ENCODE measurements around the gene MRTFA. TPM values are rescaled to one million over a fixed set of nuclear protein-coding genes. Genes with fewer than 3 reads are reported as not detected.
"Not testable (repeated sequence)": the region's sequence is repeated elsewhere in the genome, so short reads cannot be mapped to it uniquely, and the experiment has no call there.

Gene MRTFA
- total RNA-seq, 2 donors from 2014 or later = 71.8 to 129 TPM

DNA sequence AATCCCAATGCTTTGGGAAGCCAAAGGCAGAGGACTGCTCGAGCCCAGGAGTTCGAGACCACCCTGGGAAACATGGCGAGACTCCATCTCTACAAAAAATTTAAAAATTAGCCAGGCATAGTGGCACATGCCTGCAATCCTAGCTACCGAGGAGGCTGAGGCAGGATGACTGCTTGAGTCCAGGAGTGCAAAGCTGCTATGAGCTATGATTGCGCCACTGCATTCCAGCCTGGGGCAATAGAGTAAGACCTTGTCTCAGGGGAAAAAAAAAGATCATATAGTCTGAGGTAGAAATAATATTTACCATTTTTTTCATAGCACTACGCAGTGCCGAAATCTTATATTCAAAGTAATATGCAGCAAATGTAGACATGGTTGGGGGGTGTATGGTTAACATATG is 47.8 kb downstream of the MRTFA start:
- Histone ChIP-seq H3K27ac (no peak overlapping the region), H3K9me3 (no peaks in the 10 kb centered on the region), H3K4me1 (ENCODE audit: control insufficient read depth in 1 of 2, low read depth in 2 of 2) (peaks cover 3 to 4% of the 10 kb centered on the region in 2 donors), H3K36me3 (peaks cover 4% of the 10 kb centered on the region), H3K27me3 (replicated peaks; ENCODE audit: insufficient read depth) (no peaks in the 10 kb centered on the region), H3K4me3 (no peak overlapping the region)
- no peak for DNase-seq (ENCODE audit: low spot score)
- TF ChIP-seq, protein P1, sequence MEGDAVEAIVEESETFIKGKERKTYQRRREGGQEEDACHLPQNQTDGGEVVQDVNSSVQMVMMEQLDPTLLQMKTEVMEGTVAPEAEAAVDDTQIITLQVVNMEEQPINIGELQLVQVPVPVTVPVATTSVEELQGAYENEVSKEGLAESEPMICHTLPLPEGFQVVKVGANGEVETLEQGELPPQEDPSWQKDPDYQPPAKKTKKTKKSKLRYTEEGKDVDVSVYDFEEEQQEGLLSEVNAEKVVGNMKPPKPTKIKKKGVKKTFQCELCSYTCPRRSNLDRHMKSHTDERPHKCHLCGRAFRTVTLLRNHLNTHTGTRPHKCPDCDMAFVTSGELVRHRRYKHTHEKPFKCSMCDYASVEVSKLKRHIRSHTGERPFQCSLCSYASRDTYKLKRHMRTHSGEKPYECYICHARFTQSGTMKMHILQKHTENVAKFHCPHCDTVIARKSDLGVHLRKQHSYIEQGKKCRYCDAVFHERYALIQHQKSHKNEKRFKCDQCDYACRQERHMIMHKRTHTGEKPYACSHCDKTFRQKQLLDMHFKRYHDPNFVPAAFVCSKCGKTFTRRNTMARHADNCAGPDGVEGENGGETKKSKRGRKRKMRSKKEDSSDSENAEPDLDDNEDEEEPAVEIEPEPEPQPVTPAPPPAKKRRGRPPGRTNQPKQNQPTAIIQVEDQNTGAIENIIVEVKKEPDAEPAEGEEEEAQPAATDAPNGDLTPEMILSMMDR (IDR thresholded peaks at IDR 0.05) = no peak
- no peak for ATAC-seq (ENCODE audit: insufficient number of reproducible peaks, low FRiP score, low read depth)

DNA sequence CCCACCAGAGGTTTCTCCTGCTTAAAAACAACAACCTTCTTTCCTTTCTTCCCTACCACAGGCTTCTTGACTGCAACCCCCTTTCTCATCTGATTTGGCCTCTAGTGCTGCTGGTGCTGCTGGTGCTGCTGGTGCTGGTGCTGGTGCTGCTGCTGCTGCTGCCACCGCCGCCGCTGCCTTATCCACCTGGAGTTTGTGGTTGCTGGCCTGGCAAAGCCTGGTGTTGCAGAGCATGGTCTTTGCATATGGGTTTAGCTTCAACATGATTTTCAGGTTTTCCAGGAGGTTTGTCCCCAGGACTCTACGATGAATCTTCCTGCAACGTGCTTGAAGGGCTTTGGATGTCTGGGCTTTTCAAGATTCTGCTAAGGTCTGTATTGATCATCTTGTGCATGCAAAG is 49.7 kb downstream of the MRTFA start:
- ATAC-seq (ENCODE audit: insufficient number of reproducible peaks, low FRiP score, low read depth) = no peak
- no peaks in the 10 kb centered on the region for H3K27me3 ChIP-seq (replicated peaks; ENCODE audit: insufficient read depth)
- H3K36me3 ChIP-seq = peaks cover 4% of the 10 kb centered on the region
- TF ChIP-seq, protein P1 (IDR thresholded peaks at IDR 0.05) = no peak
- no peak overlapping the region for H3K27ac ChIP-seq
- H3K9me3 ChIP-seq = no peaks in the 10 kb centered on the region
- H3K4me1 ChIP-seq (ENCODE audit: control insufficient read depth in 1 of 2, low read depth in 2 of 2) = peaks cover 0 to 4% of the 10 kb centered on the region in 2 donors
- H3K4me3 ChIP-seq = no peak overlapping the region
- DNase-seq (ENCODE audit: low spot score) = no peak

DNA sequence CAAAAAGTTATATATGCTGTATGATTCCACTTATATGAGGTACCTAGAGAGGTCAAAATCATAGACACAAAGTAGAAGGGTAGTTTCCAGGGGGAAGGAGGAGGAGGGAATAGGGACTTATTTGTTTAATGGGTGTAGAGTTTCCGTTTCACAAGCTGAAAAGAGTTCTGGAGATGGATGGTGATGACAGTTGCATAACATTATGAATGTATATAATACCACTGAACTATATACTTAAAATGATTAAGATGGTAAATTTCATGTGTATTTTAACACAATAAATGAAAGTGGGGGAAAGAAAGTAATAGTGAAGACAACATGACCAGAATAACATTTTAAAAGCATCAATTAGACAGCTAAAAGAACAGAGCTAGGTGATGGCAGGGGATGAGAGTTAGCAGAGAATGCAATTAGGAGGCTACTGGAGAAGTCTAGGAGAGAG is 51.2 kb downstream of the MRTFA start:
- H3K27ac ChIP-seq = no peak overlapping the region
- no peaks in the 10 kb centered on the region for H3K9me3 ChIP-seq
- TF ChIP-seq, protein P1 (IDR thresholded peaks at IDR 0.05) = no peak
- no peaks in the 10 kb centered on the region for H3K27me3 ChIP-seq (replicated peaks; ENCODE audit: insufficient read depth)
- H3K4me3 ChIP-seq = no peak overlapping the region
- H3K36me3 ChIP-seq = peaks cover 4% of the 10 kb centered on the region
- ATAC-seq (ENCODE audit: insufficient number of reproducible peaks, low FRiP score, low read depth) (no peak), DNase-seq (ENCODE audit: low spot score) (no peak)
- H3K4me1 ChIP-seq (ENCODE audit: control insufficient read depth in 1 of 2, low read depth in 2 of 2) = peaks cover 0 to 4% of the 10 kb centered on the region in 2 donors

DNA sequence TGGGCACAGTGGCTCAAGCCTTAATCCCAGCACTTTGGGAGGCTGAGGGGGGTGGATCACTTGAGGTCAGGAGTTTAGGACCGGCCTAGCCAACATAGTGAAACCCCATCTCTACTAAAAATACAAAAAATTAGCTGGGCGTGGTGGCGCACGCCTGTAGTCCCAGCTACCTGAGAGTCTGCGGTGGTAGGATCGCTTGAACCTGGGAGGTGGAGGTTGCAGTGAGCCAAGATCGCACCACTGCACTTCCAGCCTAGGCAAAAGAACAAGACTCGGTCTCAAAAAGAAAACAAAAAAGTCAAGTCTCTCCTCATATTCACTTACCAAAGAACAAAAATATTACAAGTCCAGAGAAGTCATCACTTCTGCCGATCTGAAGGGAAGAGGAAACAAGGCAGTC is 51.8 kb downstream of the MRTFA start:
- not testable (repeated sequence) for H3K4me3 ChIP-seq; H3K36me3 ChIP-seq; H3K9me3 ChIP-seq; H3K27me3 ChIP-seq (replicated peaks; ENCODE audit: insufficient read depth); ATAC-seq (ENCODE audit: insufficient number of reproducible peaks, low FRiP score, low read depth); H3K27ac ChIP-seq; DNase-seq (ENCODE audit: low spot score); H3K4me1 ChIP-seq (ENCODE audit: control insufficient read depth in 1 of 2, low read depth in 2 of 2)

DNA sequence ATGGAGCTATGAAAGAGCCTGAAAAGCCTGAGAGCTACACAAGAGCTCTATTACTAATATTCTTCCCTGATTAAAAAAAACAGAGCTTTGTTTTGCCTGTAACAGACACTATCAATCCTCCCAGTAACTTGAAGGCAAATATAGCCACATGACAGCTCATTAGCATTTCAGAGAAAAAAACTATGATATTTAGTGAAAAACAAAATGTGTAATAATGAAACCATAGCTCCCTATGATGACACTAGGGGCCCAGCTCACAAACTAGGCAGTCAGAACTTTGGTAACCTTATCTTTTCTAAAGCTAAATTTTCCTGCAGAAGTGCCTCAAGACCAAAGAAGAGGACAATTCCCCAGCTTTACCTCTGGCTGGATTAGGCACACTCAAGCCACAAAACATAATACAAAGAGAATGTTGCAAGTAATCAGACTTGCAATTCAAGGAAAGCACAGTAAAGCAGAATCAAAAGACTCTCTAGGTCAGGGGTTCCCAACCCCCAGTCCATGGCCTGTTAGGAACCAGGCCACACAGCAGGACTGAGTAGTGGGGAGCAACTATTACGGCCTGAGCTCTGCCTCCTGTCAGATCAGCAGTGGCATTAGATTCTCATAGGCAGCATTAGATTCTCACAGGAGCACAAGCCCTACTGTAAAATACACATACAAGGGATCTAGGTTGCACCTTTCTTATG is 53.3 kb downstream of the MRTFA start:
- no peak for DNase-seq (ENCODE audit: low spot score)
- TF ChIP-seq, protein P1 (IDR thresholded peaks at IDR 0.05) = no peak
- Histone ChIP-seq H3K9me3 (no peaks in the 10 kb centered on the region), H3K4me3 (no peak overlapping the region), H3K27ac (no peak overlapping the region), H3K36me3 (peaks cover 4% of the 10 kb centered on the region), H3K27me3 (replicated peaks; ENCODE audit: insufficient read depth) (no peaks in the 10 kb centered on the region), H3K4me1 (ENCODE audit: control insufficient read depth in 1 of 2, low read depth in 2 of 2) (peaks cover 0 to 4% of the 10 kb centered on the region in 2 donors)
- no peak for ATAC-seq (ENCODE audit: insufficient number of reproducible peaks, low FRiP score, low read depth)

DNA sequence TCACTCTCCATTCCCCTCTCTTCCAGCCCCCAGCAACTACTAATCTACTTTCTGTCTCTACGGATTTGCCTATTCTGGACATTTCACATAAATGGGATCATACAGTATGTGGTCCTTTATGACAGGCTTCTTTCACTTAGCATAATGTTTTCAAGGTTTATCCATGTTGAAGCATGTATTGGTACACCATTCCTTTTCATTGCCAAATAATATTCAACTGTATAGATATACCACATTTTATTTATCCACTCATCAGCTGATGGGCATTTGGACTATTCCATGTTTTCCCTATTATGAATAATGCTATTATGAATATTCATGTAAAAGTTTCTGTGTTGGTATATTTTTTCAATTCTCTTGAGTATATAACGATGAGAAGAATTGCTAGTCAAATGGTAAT is 54.5 kb downstream of the MRTFA start:
- Histone ChIP-seq H3K27me3 (replicated peaks; ENCODE audit: insufficient read depth) (no peaks in the 10 kb centered on the region), H3K4me3 (no peak overlapping the region), H3K36me3 (peaks cover 4% of the 10 kb centered on the region), H3K27ac (no peak overlapping the region), H3K9me3 (no peaks in the 10 kb centered on the region), H3K4me1 (ENCODE audit: control insufficient read depth in 1 of 2, low read depth in 2 of 2) (peaks cover 0 to 4% of the 10 kb centered on the region in 2 donors)
- DNase-seq (ENCODE audit: low spot score) = no peak
- TF ChIP-seq, protein P1 (IDR thresholded peaks at IDR 0.05) = no peak
- no peak for ATAC-seq (ENCODE audit: insufficient number of reproducible peaks, low FRiP score, low read depth)

Data from thoracic aorta (tissue), 2 donors.